HL-60 (cell line): ENCODE data around the gene HAPLN2.

ENCODE experiments used
- GABPA ChIP-seq: IDR thresholded peaks from 2 replicates; pipeline ENCODE4 v1.6.1; 2012; ENCODE audit warnings: low read depth
- POLR2AphosphoS5 ChIP-seq: IDR thresholded peaks from 2 replicates; pipeline ENCODE4 v1.6.1; 2012; ENCODE audit warnings: low read depth
- TF ChIP-seq, protein P1 (sequence below): IDR thresholded peaks from one replicate; pipeline ENCODE4 v1.5.1; 2011; ENCODE audit warnings: low read length, control low read depth, inconsistent platforms; ENCODE audit not compliant: insufficient read depth
- TF ChIP-seq, protein P2 (sequence below): IDR thresholded peaks from 2 replicates; pipeline ENCODE4 v1.6.1; 2012; ENCODE audit warnings: low read depth; ENCODE audit not compliant: insufficient replicate concordance

DNA sequence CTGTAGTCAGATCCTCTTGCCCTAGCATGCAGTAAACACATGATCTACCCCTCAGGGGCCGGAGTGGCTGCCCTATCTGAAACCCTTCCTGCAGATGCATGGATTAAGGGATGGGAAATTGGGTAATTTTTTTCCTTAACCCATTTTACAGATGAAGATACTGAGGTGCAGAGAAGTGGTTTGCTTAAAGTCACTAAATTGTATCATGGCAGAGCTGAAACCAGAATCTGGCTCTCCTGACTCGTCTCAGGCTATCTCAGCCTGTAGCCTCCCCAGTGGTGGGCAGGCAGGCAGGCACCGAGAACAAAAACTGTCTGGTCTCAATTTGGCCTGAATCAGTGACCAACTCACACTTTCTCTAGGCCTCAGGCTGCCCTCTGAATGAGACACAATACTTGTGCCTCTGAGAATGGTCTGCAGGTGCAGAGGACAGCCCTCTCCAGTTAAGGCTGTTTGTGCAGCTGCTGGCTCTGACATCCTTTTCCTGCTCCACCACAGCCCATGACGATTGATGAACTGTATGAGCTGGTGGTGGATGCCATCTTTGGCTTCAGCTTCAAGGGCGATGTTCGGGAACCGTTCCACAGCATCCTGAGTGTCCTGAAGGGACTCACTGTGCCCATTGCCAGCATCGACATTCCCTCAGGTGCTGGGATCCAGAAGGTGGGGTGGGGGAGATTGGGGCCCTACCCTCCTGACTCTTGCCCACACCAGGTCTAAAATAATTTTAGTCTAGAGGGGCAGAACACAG lies 26.1 kb upstream of the HAPLN2 start:
- TF ChIP-seq POLR2AphosphoS5: peak; percentile 61
- TF ChIP-seq, protein P1, sequence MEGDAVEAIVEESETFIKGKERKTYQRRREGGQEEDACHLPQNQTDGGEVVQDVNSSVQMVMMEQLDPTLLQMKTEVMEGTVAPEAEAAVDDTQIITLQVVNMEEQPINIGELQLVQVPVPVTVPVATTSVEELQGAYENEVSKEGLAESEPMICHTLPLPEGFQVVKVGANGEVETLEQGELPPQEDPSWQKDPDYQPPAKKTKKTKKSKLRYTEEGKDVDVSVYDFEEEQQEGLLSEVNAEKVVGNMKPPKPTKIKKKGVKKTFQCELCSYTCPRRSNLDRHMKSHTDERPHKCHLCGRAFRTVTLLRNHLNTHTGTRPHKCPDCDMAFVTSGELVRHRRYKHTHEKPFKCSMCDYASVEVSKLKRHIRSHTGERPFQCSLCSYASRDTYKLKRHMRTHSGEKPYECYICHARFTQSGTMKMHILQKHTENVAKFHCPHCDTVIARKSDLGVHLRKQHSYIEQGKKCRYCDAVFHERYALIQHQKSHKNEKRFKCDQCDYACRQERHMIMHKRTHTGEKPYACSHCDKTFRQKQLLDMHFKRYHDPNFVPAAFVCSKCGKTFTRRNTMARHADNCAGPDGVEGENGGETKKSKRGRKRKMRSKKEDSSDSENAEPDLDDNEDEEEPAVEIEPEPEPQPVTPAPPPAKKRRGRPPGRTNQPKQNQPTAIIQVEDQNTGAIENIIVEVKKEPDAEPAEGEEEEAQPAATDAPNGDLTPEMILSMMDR: no peak
- TF ChIP-seq, protein P2, sequence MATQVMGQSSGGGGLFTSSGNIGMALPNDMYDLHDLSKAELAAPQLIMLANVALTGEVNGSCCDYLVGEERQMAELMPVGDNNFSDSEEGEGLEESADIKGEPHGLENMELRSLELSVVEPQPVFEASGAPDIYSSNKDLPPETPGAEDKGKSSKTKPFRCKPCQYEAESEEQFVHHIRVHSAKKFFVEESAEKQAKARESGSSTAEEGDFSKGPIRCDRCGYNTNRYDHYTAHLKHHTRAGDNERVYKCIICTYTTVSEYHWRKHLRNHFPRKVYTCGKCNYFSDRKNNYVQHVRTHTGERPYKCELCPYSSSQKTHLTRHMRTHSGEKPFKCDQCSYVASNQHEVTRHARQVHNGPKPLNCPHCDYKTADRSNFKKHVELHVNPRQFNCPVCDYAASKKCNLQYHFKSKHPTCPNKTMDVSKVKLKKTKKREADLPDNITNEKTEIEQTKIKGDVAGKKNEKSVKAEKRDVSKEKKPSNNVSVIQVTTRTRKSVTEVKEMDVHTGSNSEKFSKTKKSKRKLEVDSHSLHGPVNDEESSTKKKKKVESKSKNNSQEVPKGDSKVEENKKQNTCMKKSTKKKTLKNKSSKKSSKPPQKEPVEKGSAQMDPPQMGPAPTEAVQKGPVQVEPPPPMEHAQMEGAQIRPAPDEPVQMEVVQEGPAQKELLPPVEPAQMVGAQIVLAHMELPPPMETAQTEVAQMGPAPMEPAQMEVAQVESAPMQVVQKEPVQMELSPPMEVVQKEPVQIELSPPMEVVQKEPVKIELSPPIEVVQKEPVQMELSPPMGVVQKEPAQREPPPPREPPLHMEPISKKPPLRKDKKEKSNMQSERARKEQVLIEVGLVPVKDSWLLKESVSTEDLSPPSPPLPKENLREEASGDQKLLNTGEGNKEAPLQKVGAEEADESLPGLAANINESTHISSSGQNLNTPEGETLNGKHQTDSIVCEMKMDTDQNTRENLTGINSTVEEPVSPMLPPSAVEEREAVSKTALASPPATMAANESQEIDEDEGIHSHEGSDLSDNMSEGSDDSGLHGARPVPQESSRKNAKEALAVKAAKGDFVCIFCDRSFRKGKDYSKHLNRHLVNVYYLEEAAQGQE: no peak
- no peak for TF ChIP-seq GABPA
